A673 (cell line): ENCODE data around the gene RALA.

Source experiments
- EZH2 ChIP-seq: fragments of 200-600 bp; sonication (generic); IDR thresholded peaks from 2 replicates; pipeline ENCODE4 v1.6.1; 2017; ENCODE audit warnings: borderline replicate concordance, low read depth, mild to moderate bottlenecking, mixed read lengths, antibody characterized with exemption, low read length; ENCODE audit not compliant: poor library complexity, severe bottlenecking
- TF ChIP-seq, protein P1 (sequence below): fragments of 300-800, 200-600 bp; sonication (generic); conservative IDR thresholded peaks from 2 replicates; pipeline ENCODE4 v1.5.1; 2017; ENCODE audit warnings: low read depth, mild to moderate bottlenecking, antibody characterized with exemption, low read length, moderate library complexity, mixed read lengths

DNA sequence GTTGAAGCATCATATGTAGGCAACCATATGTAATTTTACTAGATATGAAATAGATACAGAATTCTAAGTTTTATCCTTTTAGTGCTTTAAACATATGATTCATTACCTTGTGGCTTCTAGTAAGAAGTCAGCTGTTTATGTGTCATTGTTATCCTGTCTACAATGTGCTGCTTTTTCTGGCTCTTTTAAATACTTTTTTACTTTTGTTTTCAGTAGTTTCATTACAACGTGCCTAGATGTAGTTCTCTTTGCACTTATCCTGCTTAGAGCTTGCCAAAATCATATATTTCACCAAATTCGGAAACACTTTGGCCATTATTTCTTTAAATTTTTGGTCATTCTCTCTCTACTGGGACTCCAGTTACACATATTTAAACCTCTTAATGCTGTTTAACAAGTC lies 30.8 kb upstream of the RALA start:
- TF ChIP-seq, protein P1, sequence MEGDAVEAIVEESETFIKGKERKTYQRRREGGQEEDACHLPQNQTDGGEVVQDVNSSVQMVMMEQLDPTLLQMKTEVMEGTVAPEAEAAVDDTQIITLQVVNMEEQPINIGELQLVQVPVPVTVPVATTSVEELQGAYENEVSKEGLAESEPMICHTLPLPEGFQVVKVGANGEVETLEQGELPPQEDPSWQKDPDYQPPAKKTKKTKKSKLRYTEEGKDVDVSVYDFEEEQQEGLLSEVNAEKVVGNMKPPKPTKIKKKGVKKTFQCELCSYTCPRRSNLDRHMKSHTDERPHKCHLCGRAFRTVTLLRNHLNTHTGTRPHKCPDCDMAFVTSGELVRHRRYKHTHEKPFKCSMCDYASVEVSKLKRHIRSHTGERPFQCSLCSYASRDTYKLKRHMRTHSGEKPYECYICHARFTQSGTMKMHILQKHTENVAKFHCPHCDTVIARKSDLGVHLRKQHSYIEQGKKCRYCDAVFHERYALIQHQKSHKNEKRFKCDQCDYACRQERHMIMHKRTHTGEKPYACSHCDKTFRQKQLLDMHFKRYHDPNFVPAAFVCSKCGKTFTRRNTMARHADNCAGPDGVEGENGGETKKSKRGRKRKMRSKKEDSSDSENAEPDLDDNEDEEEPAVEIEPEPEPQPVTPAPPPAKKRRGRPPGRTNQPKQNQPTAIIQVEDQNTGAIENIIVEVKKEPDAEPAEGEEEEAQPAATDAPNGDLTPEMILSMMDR: no peak
- no peak for TF ChIP-seq EZH2
